ENCODE results near the gene TRPV3. TPM values are rescaled to one million over a fixed set of nuclear protein-coding genes. Genes with fewer than 3 reads are reported as not detected.

TRPV3 gene
- total RNA-seq, 2 donors from 2014 or later: 2.0 to 2.6 TPM

Other genes with a start within 250 kb of the TRPV3 start
- 10 to 100 TPM in 1 of 2 donors, 1 to 10 TPM in 1; 6.2 to 11.0 TPM for gene OR3A2, start 171.5 kb downstream of the TRPV3 start, total RNA-seq
- gene OR1E1, start 159.4 kb downstream of the TRPV3 start, total RNA-seq: not detected
- gene OR3A3, start 146.4 kb downstream of the TRPV3 start, total RNA-seq: not detected
- gene OR1E2, start 124.0 kb downstream of the TRPV3 start, total RNA-seq: not detected
- gene SPATA22, start 86.0 kb downstream of the TRPV3 start, total RNA-seq: under 1 TPM in 1 of 2 donors, not detected in 1; 0.37 TPM
- gene ASPA, start 81.8 kb downstream of the TRPV3 start, total RNA-seq: under 1 TPM in 1 of 2 donors, not detected in 1; 0.34 TPM
- gene TRPV1, start 51.6 kb upstream of the TRPV3 start, total RNA-seq: 1 to 10 TPM; 4.1 to 5.1 TPM
- gene SHPK, start 78.4 kb upstream of the TRPV3 start, total RNA-seq: 1 to 10 TPM; 9.2 to 9.4 TPM
- 10 to 100 TPM; 10.5 to 12.1 TPM for gene CTNS, start 78.9 kb upstream of the TRPV3 start, total RNA-seq
- 10 to 100 TPM; 10.6 to 12.3 TPM for gene TAX1BP3, start 110.8 kb upstream of the TRPV3 start, total RNA-seq
- 10 to 100 TPM; 44.0 to 45.0 TPM for gene EMC6, start 111.0 kb upstream of the TRPV3 start, total RNA-seq
- 10 to 100 TPM; 46.5 to 60.1 TPM for gene P2RX5, start 138.3 kb upstream of the TRPV3 start, total RNA-seq
- gene HASPIN, start 166.1 kb upstream of the TRPV3 start, total RNA-seq: 10 to 100 TPM; 23.2 to 25.7 TPM
- 10 to 100 TPM; 62.1 to 86.3 TPM for gene ITGAE, start 243.4 kb upstream of the TRPV3 start, total RNA-seq